IPS DF 6.9 (cell line): ENCODE data around the gene USP32.
A peak's percentile ranks its signal among the peaks of the same experiment; 100 is the strongest.

Experiments used
- DNase-seq: peaks from one replicate; pipeline ENCODE4 v3.0.0-alpha.2; 2013; ENCODE audit warnings: low read depth, low spot score
- H3K27ac ChIP-seq: one replicate; pipeline ENCODE4 v1.5.1; 2013; ENCODE audit warnings: low read length, control low read depth
- H3K27me3 ChIP-seq: 2 replicates; pipeline ENCODE4 v1.6.1; 2013; ENCODE audit warnings: mild to moderate bottlenecking, low read length; ENCODE audit not compliant: control insufficient read depth, insufficient read depth
- H3K36me3 ChIP-seq: 2 replicates; pipeline ENCODE4 v1.6.1; 2013; ENCODE audit warnings: low read length; ENCODE audit not compliant: control insufficient read depth, insufficient read depth
- H3K4me1 ChIP-seq: 2 replicates; pipeline ENCODE4 v1.6.1; 2013; ENCODE audit warnings: low read length; ENCODE audit not compliant: control insufficient read depth, insufficient read depth
- H3K4me3 ChIP-seq: 2 replicates; pipeline ENCODE4 v1.5.1; 2013; ENCODE audit warnings: mild to moderate bottlenecking, low read length
- H3K9me3 ChIP-seq: 2 replicates; pipeline ENCODE4 v1.6.1; 2013; ENCODE audit warnings: low read length, inconsistent platforms; ENCODE audit not compliant: control insufficient read depth, insufficient read depth
- WGBS: extraction: QIAGEN DNeasy Blood & Tissue Kit; methylation state at CpG from one replicate; pipeline ENCODE4 v1.1.7; 2013; ENCODE audit warnings: mixed read lengths, missing lambda C conversion rate; ENCODE audit not compliant: insufficient read length, insufficient coverage; 5-methylcytosine and 5-hydroxymethylcytosine counted together

The USP32 gene

DNA sequence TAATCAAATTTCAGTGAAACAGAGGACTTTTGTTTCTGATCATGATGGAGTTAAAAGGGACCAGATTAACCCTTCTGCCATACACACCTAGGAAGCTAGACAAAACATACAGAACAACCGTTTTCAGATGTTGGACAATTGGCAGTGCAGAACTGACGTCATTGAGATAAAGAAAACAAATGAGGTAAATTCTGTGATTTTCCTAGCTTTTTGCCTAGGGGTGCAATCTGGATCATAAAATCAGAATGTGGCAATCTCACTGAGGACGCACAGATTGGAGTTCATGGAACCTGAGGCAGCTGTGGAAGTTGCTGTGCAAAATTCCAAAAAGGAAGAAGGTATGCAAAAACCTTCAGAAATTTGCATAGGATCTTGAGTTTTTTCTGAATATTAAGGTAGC, 15.0 kb upstream of the USP32 start:
- WGBS = no CpG with 5 or more reads among the region's 3 CpGs
- DNase-seq = no peak
- no peaks in the 10 kb centered on the region for H3K36me3 ChIP-seq
- no peaks in the 10 kb centered on the region for H3K9me3 ChIP-seq
- no peaks in the 10 kb centered on the region for H3K4me1 ChIP-seq
- no peak overlapping the region for H3K4me3 ChIP-seq
- no peak overlapping the region for H3K27ac ChIP-seq
- H3K27me3 ChIP-seq = no peaks in the 10 kb centered on the region

DNA sequence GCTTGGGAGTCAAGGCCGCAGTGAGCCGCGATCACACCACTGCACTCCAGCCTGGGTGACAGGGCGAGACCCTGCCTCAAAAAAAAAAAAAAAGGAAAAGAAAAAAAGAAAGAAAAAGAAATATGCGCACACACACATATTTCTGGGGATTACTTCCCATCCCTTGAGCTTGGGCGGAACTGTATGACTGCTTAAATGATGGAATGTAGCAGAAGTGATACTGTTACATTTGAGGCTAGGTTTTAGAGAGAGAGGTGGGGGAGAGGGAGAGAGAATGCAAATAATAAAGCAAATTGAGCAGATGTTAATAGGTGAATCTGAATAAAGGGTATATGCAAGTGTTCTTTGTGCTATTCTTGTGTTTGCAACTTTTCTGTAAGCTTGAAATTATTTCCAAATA, 12.0 kb upstream of the USP32 start:
- Histone ChIP-seq H3K36me3 (no peaks in the 10 kb centered on the region), H3K27me3 (no peaks in the 10 kb centered on the region), H3K4me3 (no peak overlapping the region), H3K9me3 (no peaks in the 10 kb centered on the region), H3K27ac (no peak overlapping the region), H3K4me1 (no peaks in the 10 kb centered on the region)
- DNase-seq = no peak
- no CpG with 5 or more reads among the region's 6 CpGs for WGBS

GRCh38 chr17:60403523-60403810, 11.5 kb upstream of the USP32 start:
- no peak overlapping the region for H3K27ac ChIP-seq
- WGBS = no CpG with 5 or more reads among the region's 3 CpGs
- no peaks in the 10 kb centered on the region for H3K4me1 ChIP-seq
- H3K9me3 ChIP-seq = no peaks in the 10 kb centered on the region
- no peaks in the 10 kb centered on the region for H3K36me3 ChIP-seq
- DNase-seq = no peak
- no peaks in the 10 kb centered on the region for H3K27me3 ChIP-seq
- H3K4me3 ChIP-seq = no peak overlapping the region

- H3K9me3 ChIP-seq = no peaks in the 10 kb centered on the region
- DNase-seq = no peak
- no peak overlapping the region for H3K4me3 ChIP-seq
- H3K4me1 ChIP-seq = no peaks in the 10 kb centered on the region
- no peak overlapping the region for H3K27ac ChIP-seq
- no peaks in the 10 kb centered on the region for H3K36me3 ChIP-seq
- H3K27me3 ChIP-seq = no peaks in the 10 kb centered on the region
Measured at GRCh38 chr17:60401819-60402218, 9.9 kb upstream of the USP32 start.

GRCh38 chr17:60398227-60398959, 6.5 kb upstream of the USP32 start:
- H3K36me3 ChIP-seq = no peaks in the 10 kb centered on the region
- no peaks in the 10 kb centered on the region for H3K9me3 ChIP-seq
- no CpG with 5 or more reads among the region's 3 CpGs for WGBS
- H3K4me1 ChIP-seq = no peaks in the 10 kb centered on the region
- no peak overlapping the region for H3K4me3 ChIP-seq
- DNase-seq = no peak
- no peaks in the 10 kb centered on the region for H3K27me3 ChIP-seq
- no peak overlapping the region for H3K27ac ChIP-seq

- no CpG with 5 or more reads among the region's 3 CpGs for WGBS
- H3K27me3 ChIP-seq = no peaks in the 10 kb centered on the region
- DNase-seq = no peak
- no peak overlapping the region for H3K27ac ChIP-seq
- H3K36me3 ChIP-seq = no peaks in the 10 kb centered on the region
- H3K4me1 ChIP-seq = no peaks in the 10 kb centered on the region
- H3K4me3 ChIP-seq = no peak overlapping the region
- H3K9me3 ChIP-seq = no peaks in the 10 kb centered on the region
Measured at GRCh38 chr17:60396412-60396811, 4.5 kb upstream of the USP32 start.

GRCh38 chr17:60395508-60396065, 3.7 kb upstream of the USP32 start:
- no peak for DNase-seq
- H3K27me3 ChIP-seq = no peaks in the 10 kb centered on the region
- H3K4me3 ChIP-seq = no peak overlapping the region
- no CpG with 5 or more reads among the region's 4 CpGs for WGBS
- no peaks in the 10 kb centered on the region for H3K9me3 ChIP-seq
- H3K27ac ChIP-seq = no peak overlapping the region
- no peaks in the 10 kb centered on the region for H3K36me3 ChIP-seq
- no peaks in the 10 kb centered on the region for H3K4me1 ChIP-seq

DNA sequence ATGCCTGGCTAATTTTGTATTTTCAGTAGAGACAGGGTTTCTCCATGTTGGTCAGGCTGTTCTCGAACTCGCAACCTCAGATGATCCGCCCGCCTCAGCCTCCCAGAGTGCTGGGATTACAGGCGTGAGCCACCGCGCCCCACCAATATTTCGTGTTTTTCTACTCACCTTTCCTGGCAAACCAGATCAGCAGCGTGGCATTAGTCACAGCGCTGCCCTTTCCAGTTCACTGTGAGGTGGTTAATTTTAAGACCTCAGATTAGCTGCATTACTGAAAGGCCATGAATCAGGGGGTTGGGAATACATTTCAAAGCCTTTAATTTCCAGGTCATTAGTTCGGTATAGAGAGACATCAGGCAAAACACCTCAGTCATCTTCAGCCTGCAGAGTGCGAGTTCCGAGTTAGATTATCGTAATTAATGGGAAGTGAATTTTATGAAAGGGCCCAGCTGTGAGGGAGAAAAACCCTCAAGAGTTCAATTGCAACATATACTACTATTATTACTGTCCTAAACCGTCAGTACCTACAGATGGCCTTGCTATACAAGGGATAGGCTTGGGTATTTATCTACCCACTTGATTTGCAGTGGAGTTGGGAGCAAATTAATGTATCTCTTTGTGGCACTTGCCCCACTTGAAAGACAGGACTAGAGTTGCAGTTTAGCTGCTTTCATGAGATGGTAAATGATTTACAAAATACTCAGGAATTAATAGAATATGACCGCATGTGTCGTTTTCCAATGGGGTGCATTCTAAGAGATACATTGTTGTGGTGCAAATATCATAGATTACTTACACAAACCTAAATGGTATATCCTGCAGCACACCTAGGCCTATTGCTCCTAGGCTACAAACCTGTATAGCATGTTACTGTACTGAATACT, 2.1 kb upstream of the USP32 start:
- H3K27ac ChIP-seq = no peak overlapping the region
- DNase-seq = no peak
- H3K9me3 ChIP-seq = no peaks in the 10 kb centered on the region
- H3K4me3 ChIP-seq = no peak overlapping the region
- no peaks in the 10 kb centered on the region for H3K36me3 ChIP-seq
- no peaks in the 10 kb centered on the region for H3K4me1 ChIP-seq
- whole genome bisulfite sequencing = no CpG with 5 or more reads among the region's 17 CpGs
- H3K27me3 ChIP-seq = no peaks in the 10 kb centered on the region

GRCh38 chr17:60392845-60393702, 1.1 kb upstream of the USP32 start:
- no peak for DNase-seq
- Histone ChIP-seq H3K27ac (peak overlapping the region; percentile 23), H3K4me1 (no peaks in the 10 kb centered on the region), H3K36me3 (no peaks in the 10 kb centered on the region), H3K4me3 (peak overlapping the region; percentile 96; the same call in 1 of the 2 replicates), H3K27me3 (no peaks in the 10 kb centered on the region), H3K9me3 (no peaks in the 10 kb centered on the region)
- WGBS = no CpG with 5 or more reads among the region's 17 CpGs

GRCh38 chr17:60391471-60392041, 377 bp downstream of the USP32 start:
- no peak for DNase-seq
- WGBS = 100% methylated on average over 1 of the region's 36 CpGs

More at GRCh38 chr17:60391471-60392041, 377 bp downstream of the USP32 start:
- Histone ChIP-seq H3K36me3 (no peaks in the 10 kb centered on the region), H3K27ac (peak overlapping the region; percentile 3), H3K27me3 (no peaks in the 10 kb centered on the region), H3K9me3 (no peaks in the 10 kb centered on the region), H3K4me1 (no peaks in the 10 kb centered on the region; the same call in 1 of the 2 replicates), H3K4me3 (peak overlapping the region; percentile 96)
